Mammary epithelial cell (primary cell): ENCODE results near the gene MAML3.

Experiments used
- CTCF ChIP-seq, 2 donors: IDR thresholded peaks in 1 of 2; conservative IDR thresholded peaks in 1 of 2; 2 replicates each; pipeline ENCODE4 v1.5.1; 2011 to 2012; ENCODE audit warnings: inconsistent platforms in 2 of 2, low read length in 2 of 2, mild to moderate bottlenecking in 2 of 2, control low read depth in 1 of 2, low read depth in 1 of 2; ENCODE audit not compliant: insufficient read depth in 1 of 2; ENCODE audit errors: extremely low read depth in 1 of 2
- EZH2 ChIP-seq: IDR thresholded peaks from 2 replicates; pipeline ENCODE4 v1.6.1; 2012; ENCODE audit warnings: low read length, inconsistent platforms, borderline replicate concordance

GRCh38 chr4:139756391-139757180, 397.4 kb downstream of the MAML3 start:
- TF ChIP-seq CTCF (conservative IDR thresholded peaks at IDR 0.05 in 1 of 2, IDR thresholded peaks at IDR 0.05 in 1 of 2; ENCODE audit: extremely low read depth in 1 of 2, insufficient read depth in 1 of 2, low read depth in 1 of 2, low read length in 2 of 2) = no peak
- no peak for TF ChIP-seq EZH2
